K562 (cell line): ENCODE measurements around the gene UBE2D3. TPM values are rescaled to one million over a fixed set of nuclear protein-coding genes. Genes with fewer than 3 reads are reported as not detected.

Experiments
- AFF1 ChIP-seq, 2 experiments: fragments of 450-650 bp; IDR thresholded peaks; 2 replicates each; pipeline ENCODE4 v1.6.1; 2018; ENCODE audit warnings: mild to moderate bottlenecking in 2 of 2, low read depth in 1 of 2; ENCODE audit not compliant: partially characterized antibody in 2 of 2
- DMBX1 ChIP-seq: fragments of 250-450 bp; sonication (Bioruptor Pico); IDR thresholded peaks from 2 replicates; pipeline ENCODE4 v1.8.0; 2022; ENCODE audit warnings: inconsistent platforms, mild to moderate bottlenecking, moderate library complexity, borderline replicate concordance
- E2F6 ChIP-seq, 2 experiments: IDR thresholded peaks; 2 replicates each; pipeline ENCODE4 v1.6.1; 2011; ENCODE audit warnings: borderline replicate concordance in 1 of 2, control low read depth in 1 of 2, low read depth in 1 of 2, low read length in 1 of 2, mild to moderate bottlenecking in 1 of 2, mixed read lengths in 1 of 2, moderate library complexity in 1 of 2; ENCODE audit not compliant: insufficient read depth in 1 of 2, insufficient read length in 1 of 2, poor library complexity in 1 of 2, severe bottlenecking in 1 of 2; ENCODE audit errors: extremely low read depth in 1 of 2
- ELF1 ChIP-seq: fragments of 200-800 bp; sonication (Bioruptor generic); IDR thresholded peaks from 2 replicates; pipeline ENCODE4 v1.6.1; 2016; ENCODE audit warnings: missing genetic modification characterization, missing compliant biosample characterization
- EZH2 ChIP-seq: IDR thresholded peaks from 2 replicates; pipeline ENCODE4 v1.6.1; 2012; ENCODE audit warnings: low read depth, mild to moderate bottlenecking, inconsistent platforms, low read length, borderline replicate concordance
- HCFC1 ChIP-seq: IDR thresholded peaks from 2 replicates; pipeline ENCODE4 v1.6.1; 2012; ENCODE audit warnings: low read depth, low read length, improper control_type of control experiment
- NCOA2 ChIP-seq, 2 experiments: fragments of 450-650 bp; IDR thresholded peaks; 2 replicates each; pipeline ENCODE4 v1.6.1; 2018; ENCODE audit warnings: mild to moderate bottlenecking in 2 of 2, moderate library complexity in 1 of 2; ENCODE audit not compliant: partially characterized antibody in 2 of 2
- PHB ChIP-seq: fragments of 250-450 bp; sonication (Bioruptor Pico); IDR thresholded peaks from 2 replicates; pipeline ENCODE4 v1.5.0; 2021
- RBM39 ChIP-seq: fragments of 200-400 bp; formaldehyde crosslinking; optimal IDR thresholded peaks from 2 replicates; pipeline ENCODE3; 2018; ENCODE audit warnings: low read depth, low read length
- XRCC4 ChIP-seq: IDR thresholded peaks from one replicate; pipeline ENCODE4 v1.6.1; 2011; ENCODE audit not compliant: insufficient read depth, insufficient read length; ENCODE audit errors: extremely low read depth
- ZNF140 ChIP-seq: fragments of 250-450 bp; sonication (Bioruptor Pico); IDR thresholded peaks from 2 replicates; pipeline ENCODE4 v1.8.0; 2021; ENCODE audit warnings: moderate library complexity, mild to moderate bottlenecking, inconsistent platforms
- ZNF197 ChIP-seq: fragments of 200-800 bp; sonication (Bioruptor generic); IDR thresholded peaks from 2 replicates; pipeline ENCODE4 v1.6.1; 2016; ENCODE audit warnings: low read depth, missing genetic modification characterization, missing compliant biosample characterization
- ZNF512 ChIP-seq: IDR thresholded peaks from 2 replicates; pipeline ENCODE4 v1.6.1; 2016; ENCODE audit warnings: missing genetic modification characterization, missing compliant biosample characterization
- polyA plus RNA-seq, 8 experiments: library from polyadenylated mRNA; depleted of rRNA in 4 of 8; stranded (reverse) in 5 of 8; unstranded in 3 of 8; fragments of >200 nt; fragmentation: Nextera tagmentation in 2 of 8; fragmentation: Illumina TruSeq in 1 of 8; extraction: Ambion mirVana in 2 of 8; extraction: Trizol in 1 of 8; gene quantifications; 2 replicates each; pipeline versions ENCODE4 v1.2.1 to v1.2.3, GENCODE V29; 2011 to 2014; ENCODE audit warnings: inconsistent platforms in 1 of 8, missing spikeins in 1 of 8
- total RNA-seq, 7 experiments: library from RNA; depleted of rRNA in 6 of 7; stranded (reverse); fragments of >200 nt in 6 of 7; fragmentation: Illumina TruSeq in 2 of 7; extraction: Trizol in 2 of 7; gene quantifications; 2 replicates each; pipeline versions ENCODE4 v1.2.1 to v1.2.3, GENCODE V29; 2011 to 2021; ENCODE audit warnings: low replicate concordance in 1 of 7
- TF ChIP-seq, protein P1 (sequence below): fragments of 250-450 bp; sonication (Bioruptor Pico); IDR thresholded peaks from 2 replicates; pipeline ENCODE4 v1.4.0; 2020

UBE2D3 gene
- total and polyA plus RNA-seq, 9 of the 15 experiments (the other 6 are each of a cell fraction or from before 2014, with no cell fraction given): 191 to 618 (median 292) TPM

- TF ChIP-seq AFF1 (IDR thresholded peaks at IDR 0.05; ENCODE audit: low read depth in 1 of 2, partially characterized antibody in 2 of 2) (no peak), EZH2 (no peak), PHB (CRISPR knock-in tag) (no peak), HCFC1 (no peak), ELF1 (tag) (no peak), XRCC4 (no peak), NCOA2 (IDR thresholded peaks at IDR 0.05; ENCODE audit: partially characterized antibody in 2 of 2) (peak in 1 of 2 experiments; percentile 23), E2F6 (IDR thresholded peaks at IDR 0.05; ENCODE audit: borderline replicate concordance in 1 of 2, extremely low read depth in 1 of 2, insufficient read depth in 1 of 2, insufficient read length in 1 of 2, low read depth in 1 of 2, low read length in 1 of 2, poor library complexity in 1 of 2, severe bottlenecking in 1 of 2) (no peak), ZNF140 (CRISPR knock-in tag) (no peak), DMBX1 (CRISPR knock-in tag) (no peak), ZNF512 (tag) (no peak), RBM39 (no peak), ZNF197 (CRISPR knock-in tag) (no peak)
- TF ChIP-seq, protein P1, sequence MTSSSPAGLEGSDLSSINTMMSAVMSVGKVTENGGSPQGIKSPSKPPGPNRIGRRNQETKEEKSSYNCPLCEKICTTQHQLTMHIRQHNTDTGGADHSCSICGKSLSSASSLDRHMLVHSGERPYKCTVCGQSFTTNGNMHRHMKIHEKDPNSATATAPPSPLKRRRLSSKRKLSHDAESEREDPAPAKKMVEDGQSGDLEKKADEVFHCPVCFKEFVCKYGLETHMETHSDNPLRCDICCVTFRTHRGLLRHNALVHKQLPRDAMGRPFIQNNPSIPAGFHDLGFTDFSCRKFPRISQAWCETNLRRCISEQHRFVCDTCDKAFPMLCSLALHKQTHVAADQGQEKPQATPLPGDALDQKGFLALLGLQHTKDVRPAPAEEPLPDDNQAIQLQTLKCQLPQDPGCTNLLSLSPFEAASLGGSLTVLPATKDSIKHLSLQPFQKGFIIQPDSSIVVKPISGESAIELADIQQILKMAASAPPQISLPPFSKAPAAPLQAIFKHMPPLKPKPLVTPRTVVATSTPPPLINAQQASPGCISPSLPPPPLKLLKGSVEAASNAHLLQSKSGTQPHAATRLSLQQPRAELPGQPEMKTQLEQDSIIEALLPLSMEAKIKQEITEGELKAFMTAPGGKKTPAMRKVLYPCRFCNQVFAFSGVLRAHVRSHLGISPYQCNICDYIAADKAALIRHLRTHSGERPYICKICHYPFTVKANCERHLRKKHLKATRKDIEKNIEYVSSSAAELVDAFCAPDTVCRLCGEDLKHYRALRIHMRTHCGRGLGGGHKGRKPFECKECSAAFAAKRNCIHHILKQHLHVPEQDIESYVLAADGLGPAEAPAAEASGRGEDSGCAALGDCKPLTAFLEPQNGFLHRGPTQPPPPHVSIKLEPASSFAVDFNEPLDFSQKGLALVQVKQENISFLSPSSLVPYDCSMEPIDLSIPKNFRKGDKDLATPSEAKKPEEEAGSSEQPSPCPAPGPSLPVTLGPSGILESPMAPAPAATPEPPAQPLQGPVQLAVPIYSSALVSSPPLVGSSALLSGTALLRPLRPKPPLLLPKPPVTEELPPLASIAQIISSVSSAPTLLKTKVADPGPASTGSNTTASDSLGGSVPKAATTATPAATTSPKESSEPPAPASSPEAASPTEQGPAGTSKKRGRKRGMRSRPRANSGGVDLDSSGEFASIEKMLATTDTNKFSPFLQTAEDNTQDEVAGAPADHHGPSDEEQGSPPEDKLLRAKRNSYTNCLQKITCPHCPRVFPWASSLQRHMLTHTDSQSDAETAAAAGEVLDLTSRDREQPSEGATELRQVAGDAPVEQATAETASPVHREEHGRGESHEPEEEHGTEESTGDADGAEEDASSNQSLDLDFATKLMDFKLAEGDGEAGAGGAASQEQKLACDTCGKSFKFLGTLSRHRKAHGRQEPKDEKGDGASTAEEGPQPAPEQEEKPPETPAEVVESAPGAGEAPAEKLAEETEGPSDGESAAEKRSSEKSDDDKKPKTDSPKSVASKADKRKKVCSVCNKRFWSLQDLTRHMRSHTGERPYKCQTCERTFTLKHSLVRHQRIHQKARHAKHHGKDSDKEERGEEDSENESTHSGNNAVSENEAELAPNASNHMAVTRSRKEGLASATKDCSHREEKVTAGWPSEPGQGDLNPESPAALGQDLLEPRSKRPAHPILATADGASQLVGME (CRISPR knock-in tag): no peak
Measured at GRCh38 chr4:102871772-102872171, 44.4 kb upstream of the UBE2D3 start (continued).
